HepG2 (cell line): ENCODE measurements around the gene IKBIP. TPM values are rescaled to one million over a fixed set of nuclear protein-coding genes. Genes with fewer than 3 reads are reported as not detected.

ENCODE experiments used
- CENPT ChIP-seq: sonication (generic); formaldehyde crosslinking; IDR thresholded peaks from 2 replicates; pipeline ENCODE4 v1.8.0; 2022; ENCODE audit warnings: low read depth, mild to moderate bottlenecking, moderate library complexity, missing genetic modification reagents
- HES4 ChIP-seq: sonication (generic); formaldehyde crosslinking; IDR thresholded peaks from 2 replicates; pipeline ENCODE4 v1.9.0; 2021; ENCODE audit warnings: mild to moderate bottlenecking, missing genetic modification reagents, borderline replicate concordance
- KDM1A ChIP-seq: IDR thresholded peaks from 2 replicates; pipeline ENCODE4 v1.6.1; 2016; ENCODE audit warnings: missing compliant biosample characterization
- MED8 ChIP-seq: sonication (generic); formaldehyde crosslinking; IDR thresholded peaks from 2 replicates; pipeline ENCODE4 v1.8.1; 2023; ENCODE audit warnings: mild to moderate bottlenecking, missing genetic modification reagents; ENCODE audit not compliant: insufficient replicate concordance
- NR2F2 ChIP-seq: IDR thresholded peaks from 2 replicates; pipeline ENCODE4 v1.6.1; 2012; ENCODE audit warnings: low read depth, inconsistent platforms, borderline replicate concordance
- NRL ChIP-seq: sonication (generic); formaldehyde crosslinking; IDR thresholded peaks from 2 replicates; pipeline ENCODE4 v1.5.0; 2020; ENCODE audit warnings: missing genetic modification reagents, mild to moderate bottlenecking, moderate library complexity, borderline replicate concordance
- POLR2A ChIP-seq, 2 experiments: IDR thresholded peaks; 2 replicates each; pipeline ENCODE4 v1.6.1; 2011; ENCODE audit warnings: low read depth in 2 of 2, low read length in 2 of 2, mild to moderate bottlenecking in 1 of 2, moderate library complexity in 1 of 2; ENCODE audit not compliant: insufficient read depth in 1 of 2
- POLR2G ChIP-seq: fragments of 200-400 bp; formaldehyde crosslinking; IDR thresholded peaks from 2 replicates; pipeline ENCODE4 v1.6.1; 2018; ENCODE audit warnings: mild to moderate bottlenecking, low read depth, low read length, moderate library complexity
- RFXANK ChIP-seq: IDR thresholded peaks from 2 replicates; pipeline ENCODE4 v1.6.1; 2016
- SIN3A ChIP-seq: IDR thresholded peaks from 2 replicates; pipeline ENCODE4 v1.6.1; 2011; ENCODE audit warnings: low read depth, mild to moderate bottlenecking, control low read depth, low read length, borderline replicate concordance
- ZNF468 ChIP-seq: sonication (generic); formaldehyde crosslinking; IDR thresholded peaks from 2 replicates; pipeline ENCODE4 v1.8.0; 2022; ENCODE audit warnings: mild to moderate bottlenecking, moderate library complexity, missing genetic modification reagents
- ZNF703 ChIP-seq: sonication (generic); formaldehyde crosslinking; IDR thresholded peaks from 2 replicates; pipeline ENCODE4 v1.5.1; 2020; ENCODE audit warnings: missing genetic modification reagents, mild to moderate bottlenecking, moderate library complexity, borderline replicate concordance
- polyA plus RNA-seq, 8 experiments: library from polyadenylated mRNA; depleted of rRNA in 3 of 8; stranded (reverse) in 7 of 8; unstranded in 1 of 8; fragments of >200 nt; fragmentation: Illumina TruSeq in 4 of 8; extraction: Trizol in 4 of 8; gene quantifications; 2 replicates each; pipeline versions ENCODE4 v1.2.1 to v1.2.3, GENCODE V29; 2011 to 2016; ENCODE audit warnings: low read depth in 4 of 8, missing spikeins in 1 of 8, mixed read lengths in 1 of 8; ENCODE audit not compliant: insufficient read depth in 1 of 8
- total RNA-seq, 5 experiments: library from RNA; depleted of rRNA; stranded (reverse); fragments of >200 nt; fragmentation: Illumina TruSeq; extraction: Trizol; gene quantifications; 2 replicates each; pipeline ENCODE4 v1.2.3, GENCODE V29; 2016; ENCODE audit warnings: low read depth in 1 of 5
- TF ChIP-seq, protein P1 (sequence below), 2 experiments: sonication (generic) in 1 of 2; formaldehyde crosslinking in 1 of 2; IDR thresholded peaks; 2 replicates each; pipeline versions ENCODE4 v1.6.1 to v1.9.0; 2014 to 2022; ENCODE audit warnings: antibody characterized with exemption in 1 of 2, borderline replicate concordance in 1 of 2, inconsistent platforms in 1 of 2, low read depth in 1 of 2, missing genetic modification reagents in 1 of 2
- TF ChIP-seq, protein P2 (sequence below): sonication (generic); formaldehyde crosslinking; IDR thresholded peaks from 2 replicates; pipeline ENCODE4 v1.5.1; 2020; ENCODE audit warnings: mild to moderate bottlenecking, moderate library complexity, missing genetic modification reagents
- TF ChIP-seq, protein P3 (sequence below): fragments of 450-650 bp; IDR thresholded peaks from 2 replicates; pipeline ENCODE4 v1.6.1; 2016
- TF ChIP-seq, protein P4 (sequence below): sonication (generic); formaldehyde crosslinking; conservative IDR thresholded peaks from 2 replicates; pipeline ENCODE4 v1.4.0; 2020; ENCODE audit warnings: missing genetic modification reagents

The IKBIP gene
- total and polyA plus RNA-seq, 2 of the 13 experiments (the other 11 are each of a cell fraction or from before 2014, with no cell fraction given) = 20.0 to 55.5 TPM

DNA sequence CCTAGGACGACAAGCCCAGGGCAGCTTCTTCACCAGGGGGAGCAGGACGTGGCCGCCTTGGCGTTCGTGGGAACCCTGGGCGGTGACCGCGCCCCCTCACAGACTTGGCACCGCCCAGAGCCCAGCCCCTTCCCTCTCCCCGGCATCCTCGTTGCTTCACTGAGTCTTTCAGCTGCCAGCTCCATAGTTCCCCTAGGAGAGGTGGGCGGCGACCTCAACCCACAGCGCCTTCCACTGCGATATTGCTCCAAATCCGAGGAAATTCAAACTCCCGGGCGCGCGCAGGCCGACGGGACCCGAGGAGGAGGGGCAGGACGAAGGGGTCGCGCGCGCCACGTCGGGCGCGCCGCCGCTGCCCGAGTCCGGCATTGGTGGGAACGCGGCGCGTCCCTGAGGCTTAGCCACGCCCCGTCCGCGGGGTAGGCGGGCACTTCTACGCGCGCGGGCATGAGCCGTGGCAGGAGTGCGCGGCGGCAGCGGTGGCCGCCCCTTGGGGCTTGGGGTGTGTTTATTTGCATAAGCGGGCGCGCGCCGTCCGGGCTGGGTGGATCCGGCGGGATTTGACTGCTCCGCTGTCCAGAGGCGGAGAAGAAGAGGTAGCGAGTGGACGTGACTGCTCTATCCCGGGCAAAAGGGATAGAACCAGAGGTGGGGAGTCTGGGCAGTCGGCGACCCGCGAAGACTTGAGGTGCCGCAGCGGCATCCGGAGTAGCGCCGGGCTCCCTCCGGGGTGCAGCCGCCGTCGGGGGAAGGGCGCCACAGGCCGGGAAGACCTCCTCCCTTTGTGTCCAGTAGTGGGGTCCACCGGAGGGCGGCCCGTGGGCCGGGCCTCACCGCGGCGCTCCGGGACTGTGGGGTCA, at the start of gene IKBIP, which contains the start of gene APAF1 (continued):
- TF ChIP-seq, protein P1, sequence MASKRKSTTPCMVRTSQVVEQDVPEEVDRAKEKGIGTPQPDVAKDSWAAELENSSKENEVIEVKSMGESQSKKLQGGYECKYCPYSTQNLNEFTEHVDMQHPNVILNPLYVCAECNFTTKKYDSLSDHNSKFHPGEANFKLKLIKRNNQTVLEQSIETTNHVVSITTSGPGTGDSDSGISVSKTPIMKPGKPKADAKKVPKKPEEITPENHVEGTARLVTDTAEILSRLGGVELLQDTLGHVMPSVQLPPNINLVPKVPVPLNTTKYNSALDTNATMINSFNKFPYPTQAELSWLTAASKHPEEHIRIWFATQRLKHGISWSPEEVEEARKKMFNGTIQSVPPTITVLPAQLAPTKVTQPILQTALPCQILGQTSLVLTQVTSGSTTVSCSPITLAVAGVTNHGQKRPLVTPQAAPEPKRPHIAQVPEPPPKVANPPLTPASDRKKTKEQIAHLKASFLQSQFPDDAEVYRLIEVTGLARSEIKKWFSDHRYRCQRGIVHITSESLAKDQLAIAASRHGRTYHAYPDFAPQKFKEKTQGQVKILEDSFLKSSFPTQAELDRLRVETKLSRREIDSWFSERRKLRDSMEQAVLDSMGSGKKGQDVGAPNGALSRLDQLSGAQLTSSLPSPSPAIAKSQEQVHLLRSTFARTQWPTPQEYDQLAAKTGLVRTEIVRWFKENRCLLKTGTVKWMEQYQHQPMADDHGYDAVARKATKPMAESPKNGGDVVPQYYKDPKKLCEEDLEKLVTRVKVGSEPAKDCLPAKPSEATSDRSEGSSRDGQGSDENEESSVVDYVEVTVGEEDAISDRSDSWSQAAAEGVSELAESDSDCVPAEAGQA (IDR thresholded peaks at IDR 0.05; ENCODE audit: low read depth) = 0 out of 2 replicates have a peak, but pooled peaks have one; percentile 21
- TF ChIP-seq, protein P1 (CRISPR knock-in tag; IDR thresholded peaks at IDR 0.05; ENCODE audit: borderline replicate concordance) = no peak
- no peak for TF ChIP-seq NRL (CRISPR knock-in tag)
- no peak for TF ChIP-seq NR2F2
- TF ChIP-seq POLR2G = peak; percentile 61; the same call in 1 of the 2 replicates
- TF ChIP-seq, protein P2, sequence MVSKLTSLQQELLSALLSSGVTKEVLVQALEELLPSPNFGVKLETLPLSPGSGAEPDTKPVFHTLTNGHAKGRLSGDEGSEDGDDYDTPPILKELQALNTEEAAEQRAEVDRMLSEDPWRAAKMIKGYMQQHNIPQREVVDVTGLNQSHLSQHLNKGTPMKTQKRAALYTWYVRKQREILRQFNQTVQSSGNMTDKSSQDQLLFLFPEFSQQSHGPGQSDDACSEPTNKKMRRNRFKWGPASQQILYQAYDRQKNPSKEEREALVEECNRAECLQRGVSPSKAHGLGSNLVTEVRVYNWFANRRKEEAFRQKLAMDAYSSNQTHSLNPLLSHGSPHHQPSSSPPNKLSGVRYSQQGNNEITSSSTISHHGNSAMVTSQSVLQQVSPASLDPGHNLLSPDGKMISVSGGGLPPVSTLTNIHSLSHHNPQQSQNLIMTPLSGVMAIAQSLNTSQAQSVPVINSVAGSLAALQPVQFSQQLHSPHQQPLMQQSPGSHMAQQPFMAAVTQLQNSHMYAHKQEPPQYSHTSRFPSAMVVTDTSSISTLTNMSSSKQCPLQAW (CRISPR knock-in tag) = 0 out of 2 replicates have a peak, but pooled peaks have one; percentile 44
- no peak for TF ChIP-seq CENPT
- TF ChIP-seq ZNF703 (CRISPR knock-in tag) = peak; percentile 49; the same call in 1 of the 2 replicates
- TF ChIP-seq ZNF468 (CRISPR knock-in tag) = no peak
- TF ChIP-seq MED8 (CRISPR knock-in tag) = peak; percentile 51
- peak; percentile 70 to 83; a peak in 3 of 4 replicates for TF ChIP-seq POLR2A (IDR thresholded peaks at IDR 0.05; ENCODE audit: insufficient read depth in 1 of 2, low read depth in 2 of 2, low read length in 2 of 2)
- TF ChIP-seq KDM1A = no peak
- TF ChIP-seq, protein P3, sequence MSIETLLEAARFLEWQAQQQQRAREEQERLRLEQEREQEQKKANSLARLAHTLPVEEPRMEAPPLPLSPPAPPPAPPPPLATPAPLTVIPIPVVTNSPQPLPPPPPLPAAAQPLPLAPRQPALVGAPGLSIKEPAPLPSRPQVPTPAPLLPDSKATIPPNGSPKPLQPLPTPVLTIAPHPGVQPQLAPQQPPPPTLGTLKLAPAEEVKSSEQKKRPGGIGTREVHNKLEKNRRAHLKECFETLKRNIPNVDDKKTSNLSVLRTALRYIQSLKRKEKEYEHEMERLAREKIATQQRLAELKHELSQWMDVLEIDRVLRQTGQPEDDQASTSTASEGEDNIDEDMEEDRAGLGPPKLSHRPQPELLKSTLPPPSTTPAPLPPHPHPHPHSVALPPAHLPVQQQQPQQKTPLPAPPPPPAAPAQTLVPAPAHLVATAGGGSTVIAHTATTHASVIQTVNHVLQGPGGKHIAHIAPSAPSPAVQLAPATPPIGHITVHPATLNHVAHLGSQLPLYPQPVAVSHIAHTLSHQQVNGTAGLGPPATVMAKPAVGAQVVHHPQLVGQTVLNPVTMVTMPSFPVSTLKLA = peak; percentile 55
- 0 out of 2 replicates have a peak, but pooled peaks have one; percentile 41 for TF ChIP-seq RFXANK (CRISPR knock-in tag)
- TF ChIP-seq, protein P4, sequence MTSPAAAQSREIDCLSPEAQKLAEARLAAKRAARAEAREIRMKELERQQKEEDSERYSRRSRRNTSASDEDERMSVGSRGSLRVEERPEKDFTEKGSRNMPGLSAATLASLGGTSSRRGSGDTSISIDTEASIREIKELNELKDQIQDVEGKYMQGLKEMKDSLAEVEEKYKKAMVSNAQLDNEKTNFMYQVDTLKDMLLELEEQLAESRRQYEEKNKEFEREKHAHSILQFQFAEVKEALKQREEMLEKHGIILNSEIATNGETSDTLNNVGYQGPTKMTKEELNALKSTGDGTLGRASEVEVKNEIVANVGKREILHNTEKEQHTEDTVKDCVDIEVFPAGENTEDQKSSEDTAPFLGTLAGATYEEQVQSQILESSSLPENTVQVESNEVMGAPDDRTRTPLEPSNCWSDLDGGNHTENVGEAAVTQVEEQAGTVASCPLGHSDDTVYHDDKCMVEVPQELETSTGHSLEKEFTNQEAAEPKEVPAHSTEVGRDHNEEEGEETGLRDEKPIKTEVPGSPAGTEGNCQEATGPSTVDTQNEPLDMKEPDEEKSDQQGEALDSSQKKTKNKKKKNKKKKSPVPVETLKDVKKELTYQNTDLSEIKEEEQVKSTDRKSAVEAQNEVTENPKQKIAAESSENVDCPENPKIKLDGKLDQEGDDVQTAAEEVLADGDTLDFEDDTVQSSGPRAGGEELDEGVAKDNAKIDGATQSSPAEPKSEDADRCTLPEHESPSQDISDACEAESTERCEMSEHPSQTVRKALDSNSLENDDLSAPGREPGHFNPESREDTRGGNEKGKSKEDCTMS (CRISPR knock-in tag) = no peak
- 0 out of 2 replicates have a peak, but pooled peaks have one; percentile 3 for TF ChIP-seq HES4 (CRISPR knock-in tag)
- TF ChIP-seq SIN3A = peak; percentile 86; the same call in 1 of the 2 replicates
